Measurements from ENCODE around the gene GLI2. TPM values are rescaled to one million over a fixed set of nuclear protein-coding genes. Genes with fewer than 3 reads are reported as not detected.

Gene GLI2
- total RNA-seq, 1 donor, result 22.5 TPM

DNA sequence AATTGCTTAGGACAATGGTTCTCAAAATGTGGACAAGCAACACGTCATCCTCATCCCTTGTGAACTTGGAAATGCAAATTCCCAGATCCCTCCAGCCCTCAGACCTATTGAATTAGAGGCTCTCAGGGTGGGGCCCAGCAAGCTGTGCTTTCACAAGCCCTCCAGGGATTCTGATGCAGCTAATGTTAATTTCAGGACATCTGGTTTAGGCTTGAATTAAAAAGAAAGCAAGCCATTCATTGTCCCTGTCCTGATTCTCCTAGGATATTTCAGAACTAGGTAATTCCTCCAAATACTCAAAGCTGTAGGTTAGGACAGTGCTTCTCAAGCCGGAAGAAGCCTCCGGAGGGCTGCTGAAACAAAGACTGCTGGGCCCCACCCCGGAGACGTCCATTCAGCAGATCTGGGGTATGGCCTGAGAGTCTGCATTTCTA is 26.0 kb upstream of the GLI2 start:
- DNase-seq (ENCODE audit: low read depth), result no peak
- TF ChIP-seq, protein P1, sequence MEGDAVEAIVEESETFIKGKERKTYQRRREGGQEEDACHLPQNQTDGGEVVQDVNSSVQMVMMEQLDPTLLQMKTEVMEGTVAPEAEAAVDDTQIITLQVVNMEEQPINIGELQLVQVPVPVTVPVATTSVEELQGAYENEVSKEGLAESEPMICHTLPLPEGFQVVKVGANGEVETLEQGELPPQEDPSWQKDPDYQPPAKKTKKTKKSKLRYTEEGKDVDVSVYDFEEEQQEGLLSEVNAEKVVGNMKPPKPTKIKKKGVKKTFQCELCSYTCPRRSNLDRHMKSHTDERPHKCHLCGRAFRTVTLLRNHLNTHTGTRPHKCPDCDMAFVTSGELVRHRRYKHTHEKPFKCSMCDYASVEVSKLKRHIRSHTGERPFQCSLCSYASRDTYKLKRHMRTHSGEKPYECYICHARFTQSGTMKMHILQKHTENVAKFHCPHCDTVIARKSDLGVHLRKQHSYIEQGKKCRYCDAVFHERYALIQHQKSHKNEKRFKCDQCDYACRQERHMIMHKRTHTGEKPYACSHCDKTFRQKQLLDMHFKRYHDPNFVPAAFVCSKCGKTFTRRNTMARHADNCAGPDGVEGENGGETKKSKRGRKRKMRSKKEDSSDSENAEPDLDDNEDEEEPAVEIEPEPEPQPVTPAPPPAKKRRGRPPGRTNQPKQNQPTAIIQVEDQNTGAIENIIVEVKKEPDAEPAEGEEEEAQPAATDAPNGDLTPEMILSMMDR (IDR thresholded peaks at IDR 0.05; ENCODE audit: insufficient read depth, low read depth, low read length), result no peak

DNA sequence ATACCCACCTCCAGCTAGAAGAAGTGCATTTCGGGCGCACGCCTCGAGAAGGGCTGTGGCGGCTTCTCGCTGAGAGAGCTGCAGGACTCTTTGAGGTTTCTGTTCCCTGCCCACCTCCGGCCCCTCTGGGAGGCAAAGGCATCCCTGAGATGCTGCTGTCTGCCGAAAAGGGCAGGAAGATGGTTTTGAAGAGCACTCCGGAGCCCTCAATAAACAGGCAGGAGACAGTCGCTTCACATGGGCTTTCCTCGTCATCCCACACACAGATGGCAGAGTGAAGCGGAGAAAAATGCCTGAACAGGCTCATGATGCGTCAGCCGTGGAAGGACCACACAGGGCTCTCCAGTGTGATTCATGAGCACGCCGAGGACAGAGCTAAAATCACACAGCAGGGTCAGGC is 25.4 kb upstream of the GLI2 start:
- TF ChIP-seq, protein P1 (IDR thresholded peaks at IDR 0.05; ENCODE audit: insufficient read depth, low read depth, low read length), result no peak
- peak; percentile 46 for DNase-seq (ENCODE audit: low read depth)
- H3K4me3 ChIP-seq (ENCODE audit: low read depth, low read length), result no peak overlapping the region

More for the DNA sequence above, 26.0 kb upstream of the GLI2 start:
- no peak overlapping the region for H3K4me3 ChIP-seq (ENCODE audit: low read depth, low read length)

GRCh38 chr2:120711694-120712093 is 24.0 kb upstream of the GLI2 start:
- H3K4me3 ChIP-seq (ENCODE audit: low read depth, low read length), result no peak overlapping the region
- TF ChIP-seq, protein P1 (IDR thresholded peaks at IDR 0.05; ENCODE audit: insufficient read depth, low read depth, low read length), result no peak
- DNase-seq (ENCODE audit: low read depth), result no peak

DNA sequence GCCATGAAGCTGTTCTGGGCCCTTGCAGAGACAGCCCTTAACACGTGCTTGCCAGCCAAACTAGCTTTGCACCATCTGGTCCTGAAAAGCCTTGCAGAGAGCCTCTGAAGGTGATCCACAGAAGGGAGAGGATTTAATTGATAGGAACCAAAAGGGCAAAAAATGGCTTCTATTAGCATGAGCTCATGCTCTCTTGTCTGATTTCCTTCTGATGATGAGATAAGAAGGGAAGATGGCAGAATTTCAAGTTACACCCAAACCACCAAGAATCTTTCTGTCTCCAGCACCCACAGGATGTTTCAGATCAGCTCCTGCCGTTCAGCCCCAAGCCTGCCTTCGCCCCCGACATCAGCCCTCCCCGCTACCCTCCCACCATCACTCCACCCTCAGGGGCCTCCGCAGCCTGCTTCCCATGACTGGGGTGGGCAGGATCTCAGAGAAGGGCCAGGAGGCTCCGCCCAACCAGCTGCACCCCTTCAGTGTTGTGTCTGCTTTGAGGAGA is 23.4 kb upstream of the GLI2 start:
- TF ChIP-seq, protein P1 (IDR thresholded peaks at IDR 0.05; ENCODE audit: insufficient read depth, low read depth, low read length), result no peak
- H3K4me3 ChIP-seq (ENCODE audit: low read depth, low read length), result no peak overlapping the region
- peak; percentile 53 for DNase-seq (ENCODE audit: low read depth)

- TF ChIP-seq, protein P1 (IDR thresholded peaks at IDR 0.05; ENCODE audit: insufficient read depth, low read depth, low read length), result no peak
- H3K4me3 ChIP-seq (ENCODE audit: low read depth, low read length), result no peak overlapping the region
- DNase-seq (ENCODE audit: low read depth), result no peak
Measured at GRCh38 chr2:120715353-120715752, 20.3 kb upstream of the GLI2 start.

DNA sequence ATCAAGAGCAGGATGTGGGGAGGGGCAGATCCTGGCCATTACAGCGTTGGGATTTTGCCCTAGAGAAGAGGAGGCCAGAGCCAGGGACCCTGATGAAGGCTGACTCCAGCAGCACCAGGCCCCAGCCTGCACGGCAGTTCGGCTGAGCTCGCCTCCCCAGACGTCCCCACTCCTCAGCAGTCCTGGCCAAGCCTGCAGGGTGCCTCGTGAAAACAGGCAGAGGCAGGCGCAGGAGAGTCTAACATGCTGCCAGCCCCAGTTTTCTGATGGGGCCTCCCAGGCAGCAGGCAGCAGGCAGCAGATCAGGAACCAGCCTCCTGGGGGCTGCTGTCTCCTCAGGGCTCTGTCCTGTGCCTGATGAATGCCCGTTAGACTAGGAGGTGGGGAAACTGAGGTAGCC is 19.7 kb upstream of the GLI2 start:
- no peak overlapping the region for H3K4me3 ChIP-seq (ENCODE audit: low read depth, low read length)
- TF ChIP-seq, protein P1 (IDR thresholded peaks at IDR 0.05; ENCODE audit: insufficient read depth, low read depth, low read length), result no peak
- no peak for DNase-seq (ENCODE audit: low read depth)

All from fibroblast of villous mesenchyme (primary cell).